Stomach (tissue), 9 donors: ENCODE data around the gene PDE4D. TPM values are rescaled to one million over a fixed set of nuclear protein-coding genes. Genes with fewer than 3 reads are reported as not detected.

Experiments used
- DNase-seq, 2 donors: peaks; one replicate each; pipeline versions ENCODE4 v3.0.0 to v3.0.0-alpha.2; 2013 to 2019
- H3K27ac ChIP-seq, 5 donors: fragments of 200-600 bp in 4 of 5; sonication (generic) in 4 of 5; one replicate each; pipeline ENCODE4 v1.5.1; 2013 to 2019; ENCODE audit warnings: mild to moderate bottlenecking in 1 of 5, moderate library complexity in 1 of 5
- H3K27me3 ChIP-seq, 3 donors: fragments of 200-600 bp; sonication (generic); one replicate each; pipeline ENCODE4 v1.5.1; 2017 to 2019; ENCODE audit warnings: mixed run types in 1 of 3
- H3K36me3 ChIP-seq, 4 donors: fragments of 200-600 bp; sonication (generic); 1 replicate in 3 of 4; 2 replicates in 1 of 4; pipeline ENCODE4 v1.5.1; 2016 to 2019
- H3K4me1 ChIP-seq, 4 donors: fragments of 200-600 bp; sonication (generic); one replicate each; pipeline ENCODE4 v1.5.1; 2016 to 2019
- H3K4me3 ChIP-seq, 4 donors: fragments of 200-600 bp; sonication (generic) in 3 of 4; one replicate each; pipeline ENCODE4 v1.5.1; 2016 to 2019; ENCODE audit warnings: mild to moderate bottlenecking in 1 of 4
- H3K9me3 ChIP-seq, 4 donors: fragments of 200-600 bp; sonication (generic); one replicate each; pipeline ENCODE4 v1.5.1; 2016 to 2019
- EP300 ChIP-seq: sonication (generic); formaldehyde crosslinking; IDR thresholded peaks from one replicate; pipeline ENCODE4 v1.6.1; 2017; ENCODE audit warnings: antibody characterized with exemption
- POLR2A ChIP-seq, 4 donors: fragments of 450-650 bp; IDR thresholded peaks; one replicate each; pipeline ENCODE4 v1.6.1; 2016; ENCODE audit warnings: antibody characterized with exemption in 4 of 4, control low read depth in 2 of 4, mild to moderate bottlenecking in 1 of 4, moderate library complexity in 1 of 4
- POLR2AphosphoS5 ChIP-seq, 3 donors: sonication (generic); formaldehyde crosslinking; IDR thresholded peaks; one replicate each; pipeline ENCODE4 v1.6.1; 2016; ENCODE audit warnings: antibody characterized with exemption in 3 of 3
- WGBS, 5 donors: extraction: QIAGEN DNeasy Blood & Tissue Kit in 3 of 5; methylation state at CpG; one replicate each; pipeline versions ENCODE4 v1.1.5 to v1.1.7; 2013 to 2018; 5-methylcytosine and 5-hydroxymethylcytosine counted together
- intact Hi-C: fragments of 100-400 bp; cut with DNase I; formaldehyde crosslinking; loops from one replicate; pipeline ENCODE4 v1.15.1; 2023; ENCODE audit warnings: low total_unique reads
- polyA plus RNA-seq, 3 donors: library from polyadenylated mRNA; stranded (reverse); fragments of 200-250 nt; gene quantifications; one replicate each; pipeline ENCODE4 v1.2.3, GENCODE V29; 2013
- total RNA-seq, 5 donors: library from RNA; depleted of rRNA; stranded (reverse); fragments of >200 nt; gene quantifications; one replicate each; pipeline versions ENCODE4 v1.1.0 to v1.2.3, GENCODE V29; 2014 to 2016
- TF ChIP-seq, protein P1 (sequence below), 7 experiments: fragments of 450-650 bp in 4 of 7; fragments of 200-600 bp in 3 of 7; sonication (generic) in 3 of 7; IDR thresholded peaks; one replicate each; pipeline ENCODE4 v1.5.1; 2016 to 2019; ENCODE audit warnings: antibody characterized with exemption in 7 of 7, control low read depth in 2 of 7, mild to moderate bottlenecking in 1 of 7
- donor health status: healthy with polysubstance abuse.
- donor health status: Bipolar disorder and iron deficiency.
- donor health status: healthy.

The PDE4D gene
- total and polyA plus RNA-seq, 8 donors: 3.1 to 147 (median 97.3) TPM

DNA sequence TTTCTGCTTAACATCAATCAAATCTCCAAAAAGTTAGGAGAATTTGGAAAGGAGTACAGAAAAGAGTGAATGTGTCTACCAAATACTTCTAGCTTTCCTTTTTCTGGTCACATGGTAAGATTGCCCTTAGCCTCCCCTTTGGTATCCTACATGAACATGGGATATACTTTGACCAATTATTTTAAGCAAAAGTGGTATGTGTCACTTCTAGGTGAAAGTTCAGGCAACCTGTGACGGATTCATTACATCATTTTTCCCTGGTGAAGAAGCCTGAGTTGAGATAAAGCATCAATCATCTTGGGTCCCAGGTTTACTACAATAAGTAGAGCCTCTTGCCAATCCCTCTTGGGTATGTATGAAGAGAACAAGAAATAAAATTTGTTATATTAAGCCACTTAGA, 419.2 kb downstream of the PDE4D start:
- intact Hi-C loops: no loop called here

DNA sequence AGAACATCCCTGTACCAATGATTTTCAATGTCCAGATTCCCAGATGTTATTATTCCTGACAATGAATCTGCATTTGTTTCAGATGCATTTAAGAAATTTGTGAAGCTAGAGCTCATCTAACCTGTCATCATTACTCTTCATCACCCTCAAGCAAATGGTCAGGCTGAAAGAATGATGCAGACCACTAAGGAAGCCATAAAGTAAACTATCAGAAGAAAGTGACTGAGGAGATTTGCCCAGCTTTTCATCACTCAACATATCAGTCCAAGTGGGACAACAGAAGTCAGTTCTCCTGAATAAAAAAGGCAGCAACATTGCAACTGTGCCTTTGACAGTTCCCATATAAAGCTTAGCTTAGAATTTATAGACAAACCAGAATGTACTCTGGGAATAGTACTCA, 419.9 kb downstream of the PDE4D start:
- H3K4me1 ChIP-seq: peaks cover 0 to 11% (median 0%) of the 10 kb centered on the region in 4 donors
- TF ChIP-seq, protein P1, sequence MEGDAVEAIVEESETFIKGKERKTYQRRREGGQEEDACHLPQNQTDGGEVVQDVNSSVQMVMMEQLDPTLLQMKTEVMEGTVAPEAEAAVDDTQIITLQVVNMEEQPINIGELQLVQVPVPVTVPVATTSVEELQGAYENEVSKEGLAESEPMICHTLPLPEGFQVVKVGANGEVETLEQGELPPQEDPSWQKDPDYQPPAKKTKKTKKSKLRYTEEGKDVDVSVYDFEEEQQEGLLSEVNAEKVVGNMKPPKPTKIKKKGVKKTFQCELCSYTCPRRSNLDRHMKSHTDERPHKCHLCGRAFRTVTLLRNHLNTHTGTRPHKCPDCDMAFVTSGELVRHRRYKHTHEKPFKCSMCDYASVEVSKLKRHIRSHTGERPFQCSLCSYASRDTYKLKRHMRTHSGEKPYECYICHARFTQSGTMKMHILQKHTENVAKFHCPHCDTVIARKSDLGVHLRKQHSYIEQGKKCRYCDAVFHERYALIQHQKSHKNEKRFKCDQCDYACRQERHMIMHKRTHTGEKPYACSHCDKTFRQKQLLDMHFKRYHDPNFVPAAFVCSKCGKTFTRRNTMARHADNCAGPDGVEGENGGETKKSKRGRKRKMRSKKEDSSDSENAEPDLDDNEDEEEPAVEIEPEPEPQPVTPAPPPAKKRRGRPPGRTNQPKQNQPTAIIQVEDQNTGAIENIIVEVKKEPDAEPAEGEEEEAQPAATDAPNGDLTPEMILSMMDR (IDR thresholded peaks at IDR 0.05): no peak
- TF ChIP-seq POLR2AphosphoS5 (IDR thresholded peaks at IDR 0.05) (no peak), EP300 (no peak), POLR2A (IDR thresholded peaks at IDR 0.05) (no peak)
- intact Hi-C loops: no loop called here
- no peaks in the 10 kb centered on the region for H3K27me3 ChIP-seq
- H3K9me3 ChIP-seq: no peaks in the 10 kb centered on the region
- no peak for DNase-seq
- no peak overlapping the region for H3K4me3 ChIP-seq
- H3K36me3 ChIP-seq: no peaks in the 10 kb centered on the region
- H3K27ac ChIP-seq: no peak overlapping the region

More for the DNA sequence above, 419.2 kb downstream of the PDE4D start:
- Histone ChIP-seq H3K9me3 (no peaks in the 10 kb centered on the region), H3K36me3 (no peaks in the 10 kb centered on the region), H3K4me1 (peaks cover 0 to 11% (median 0%) of the 10 kb centered on the region in 4 donors), H3K27ac (no peak overlapping the region), H3K4me3 (no peak overlapping the region), H3K27me3 (no peaks in the 10 kb centered on the region)
- DNase-seq: no peak
- WGBS, 5 donors: 87 to 95% (median 94%) methylated on average over 1 of the region's 1 CpG
- no peak for TF ChIP-seq POLR2A (IDR thresholded peaks at IDR 0.05)
- TF ChIP-seq POLR2AphosphoS5 (IDR thresholded peaks at IDR 0.05): no peak
- TF ChIP-seq, protein P1 (IDR thresholded peaks at IDR 0.05): no peak

DNA sequence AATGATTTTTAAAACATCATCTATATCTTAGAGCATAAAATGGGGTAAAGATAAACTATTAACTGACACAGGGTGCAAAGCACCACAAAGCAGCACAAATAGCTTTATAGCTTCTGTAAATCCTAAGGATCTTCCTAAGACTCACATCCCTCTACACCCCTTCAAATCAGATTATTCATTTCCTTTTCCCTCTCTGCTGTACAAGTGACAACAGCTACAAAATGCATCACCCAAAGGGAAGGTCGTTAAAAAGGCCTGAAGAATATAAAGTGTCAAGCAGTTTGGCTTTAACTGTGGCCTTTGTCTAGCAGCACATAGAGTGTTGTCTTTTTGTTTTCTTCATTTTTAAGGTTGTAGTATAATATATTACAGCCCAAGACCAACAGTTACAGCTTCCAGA, 422.1 kb downstream of the PDE4D start:
- intact Hi-C loops: no loop called here
- 41 to 58% (median 45%) methylated on average over 1 of the region's 1 CpG for WGBS, 5 donors
- TF ChIP-seq EP300: no peak
- TF ChIP-seq, protein P1 (IDR thresholded peaks at IDR 0.05): no peak
- TF ChIP-seq POLR2A (IDR thresholded peaks at IDR 0.05): no peak
- TF ChIP-seq POLR2AphosphoS5 (IDR thresholded peaks at IDR 0.05): no peak
- peaks cover 0 to 11% (median 0%) of the 10 kb centered on the region in 4 donors for H3K4me1 ChIP-seq
- H3K27me3 ChIP-seq: no peaks in the 10 kb centered on the region
- DNase-seq: no peak
- H3K9me3 ChIP-seq: no peaks in the 10 kb centered on the region
- H3K27ac ChIP-seq: no peak overlapping the region
- H3K36me3 ChIP-seq: no peaks in the 10 kb centered on the region
- no peak overlapping the region for H3K4me3 ChIP-seq

DNA sequence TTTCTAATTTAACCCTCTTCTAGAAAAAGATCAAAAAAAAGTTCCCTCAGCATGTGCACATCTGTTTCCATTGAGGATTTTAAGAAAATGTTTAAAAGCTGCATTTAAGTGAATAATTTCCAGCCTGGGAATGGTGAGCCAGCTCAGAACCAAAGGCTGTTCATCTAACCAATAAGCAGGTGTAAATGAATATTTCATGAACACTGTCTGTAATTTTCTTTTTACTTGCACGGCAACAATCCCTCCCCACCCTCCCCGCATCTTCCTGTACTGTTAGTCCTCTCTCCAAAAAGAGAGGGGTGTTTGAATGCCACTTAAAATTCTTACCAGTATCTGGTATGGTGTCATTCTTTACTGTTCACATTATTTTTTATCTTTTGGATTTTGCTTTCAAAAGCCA, 425.6 kb downstream of the PDE4D start:
- TF ChIP-seq, protein P1 (IDR thresholded peaks at IDR 0.05): no peak
- TF ChIP-seq POLR2A (IDR thresholded peaks at IDR 0.05): no peak
- TF ChIP-seq POLR2AphosphoS5 (IDR thresholded peaks at IDR 0.05): no peak
- no peak for TF ChIP-seq EP300

More for the DNA sequence above, 425.6 kb downstream of the PDE4D start:
- no peaks in the 10 kb centered on the region for H3K27me3 ChIP-seq
- H3K9me3 ChIP-seq: no peaks in the 10 kb centered on the region
- intact Hi-C loops: no loop called here
- H3K4me3 ChIP-seq: no peak overlapping the region
- no peak for DNase-seq
- no peak overlapping the region for H3K27ac ChIP-seq
- H3K36me3 ChIP-seq: no peaks in the 10 kb centered on the region
- 94 to 98% (median 95%) methylated on average over 2 of the region's 2 CpGs for WGBS, 5 donors
- peaks cover 0 to 11% (median 0%) of the 10 kb centered on the region in 4 donors for H3K4me1 ChIP-seq
